HK-2 (cell line): ENCODE results near the gene CYSLTR2.

Experiments used
- DNase-seq: peaks from one replicate; pipeline ENCODE4 v3.0.0-alpha.2; 2018; ENCODE audit not compliant: unreplicated experiment

CYSLTR2 gene

DNA sequence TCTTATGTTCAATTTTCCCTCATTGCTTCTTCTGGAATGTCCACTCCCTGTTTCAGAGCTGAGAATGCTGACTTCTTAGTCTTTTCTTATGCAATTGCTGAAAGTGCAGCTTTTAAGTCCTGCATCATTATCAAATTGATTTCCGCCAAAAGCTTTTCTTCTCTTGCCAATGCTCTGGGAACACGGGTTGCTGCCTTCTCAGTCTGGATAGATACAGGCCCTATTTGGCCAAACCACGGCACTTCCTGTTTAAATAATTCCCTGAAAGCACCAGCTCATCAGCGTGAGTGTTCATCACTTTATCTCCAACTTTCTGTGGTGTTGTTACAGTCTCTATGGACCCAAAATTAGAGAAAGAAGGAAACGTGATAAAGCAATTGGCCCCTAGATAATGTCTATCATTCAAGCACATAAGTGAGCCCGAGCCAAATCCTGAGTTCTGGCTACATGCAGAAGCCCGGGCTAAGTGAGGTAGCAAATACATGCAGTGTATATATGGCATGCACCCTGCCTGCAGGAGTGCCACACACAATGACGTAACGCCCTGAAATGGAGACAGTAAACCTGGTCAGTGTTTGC, 85.7 kb downstream of the CYSLTR2 start:
- no peak for DNase-seq

GRCh38 chr13:48741377-48741776, 87.6 kb downstream of the CYSLTR2 start:
- DNase-seq, result no peak

GRCh38 chr13:48746821-48747220, 93.1 kb downstream of the CYSLTR2 start:
- no peak for DNase-seq

DNA sequence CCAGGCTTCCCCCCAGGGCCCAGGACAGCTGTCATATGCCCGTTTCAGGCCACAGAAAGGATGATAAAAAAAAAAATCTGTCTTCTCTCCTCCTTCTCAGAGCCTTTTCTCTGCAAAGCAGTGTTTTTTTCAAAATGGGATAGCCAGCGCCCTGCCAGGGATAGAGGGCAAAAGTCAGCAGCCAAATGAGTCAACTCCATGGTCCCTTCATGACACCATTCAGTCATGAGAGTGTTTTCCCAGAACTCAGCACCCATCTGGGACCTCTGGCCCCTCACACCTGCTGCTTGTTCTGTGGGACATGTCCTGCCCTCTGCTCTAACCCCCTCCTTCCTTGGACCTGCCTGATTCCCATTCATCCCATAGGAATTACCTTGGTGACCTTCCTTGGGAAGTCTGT, 95.0 kb downstream of the CYSLTR2 start:
- no peak for DNase-seq

- DNase-seq, result no peak
Measured at GRCh38 chr13:48749144-48749543, 95.4 kb downstream of the CYSLTR2 start.

- peak; percentile 80 for DNase-seq
Measured at GRCh38 chr13:48749699-48750473, 96.2 kb downstream of the CYSLTR2 start.

DNA sequence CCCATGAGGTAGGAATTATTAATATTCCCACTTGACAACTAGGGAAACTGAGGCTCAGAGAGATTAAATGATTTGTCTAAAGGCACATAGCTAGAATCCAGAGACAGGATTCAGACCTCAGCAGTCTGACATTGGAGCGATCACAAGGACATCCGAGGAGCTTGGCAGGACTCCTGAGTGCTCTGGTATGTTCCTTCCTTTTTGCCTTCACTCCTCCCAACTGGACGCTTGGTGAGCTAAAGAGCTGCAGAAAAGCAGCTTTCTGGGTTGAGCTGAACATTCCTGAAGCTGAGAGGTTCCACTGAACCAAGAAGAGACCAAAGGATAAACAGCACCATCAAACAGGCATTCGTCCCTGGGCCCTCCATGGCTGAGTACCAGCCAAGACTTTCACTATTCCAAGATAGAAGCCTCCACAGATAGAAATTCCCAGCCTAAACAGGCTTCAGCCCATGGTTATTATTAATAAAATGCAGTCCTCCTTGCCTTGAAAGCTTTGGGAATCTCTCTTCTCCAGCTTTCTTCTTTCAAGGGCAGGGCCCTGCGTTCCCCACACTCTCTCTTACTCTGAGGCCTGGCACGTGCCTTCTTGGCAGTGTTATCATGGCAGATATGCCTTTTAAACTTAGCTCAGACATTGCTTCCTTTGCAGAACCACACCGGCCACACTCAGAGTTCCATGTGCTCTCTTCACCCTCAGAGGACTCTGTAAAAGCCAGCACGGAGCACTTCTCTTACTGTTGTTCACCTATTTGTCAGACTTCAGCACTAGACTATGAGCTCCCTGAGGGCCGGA, 97.1 kb downstream of the CYSLTR2 start:
- DNase-seq, result no peak

DNA sequence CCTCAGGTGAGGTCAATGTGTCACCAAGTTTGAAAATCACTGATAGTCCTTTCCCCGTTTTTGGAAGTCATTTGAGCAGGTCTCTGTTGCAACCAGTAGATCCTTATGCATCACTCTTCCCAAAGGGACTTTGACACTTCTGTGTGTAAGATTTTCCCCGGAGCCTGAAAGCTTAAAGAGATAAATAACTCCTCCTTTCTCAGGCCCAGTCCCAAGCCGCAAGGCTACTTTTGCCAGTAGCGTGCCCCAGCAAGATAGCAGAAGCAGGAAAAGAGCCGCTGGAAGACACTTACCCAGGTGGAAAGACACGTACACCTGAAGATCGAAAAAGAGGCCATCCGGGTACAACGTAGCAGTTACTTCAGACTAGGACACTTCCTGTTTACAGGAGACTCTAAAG, 106.9 kb downstream of the CYSLTR2 start:
- no peak for DNase-seq
